ENCODE results near the gene HSPA13.

GRCh38 chr21:14388282-14388681, 5.3 kb upstream of the HSPA13 start:
- TF ChIP-seq EZH2phosphoT487 (IDR thresholded peaks at IDR 0.05; ENCODE audit: low read length) (no peak), CTCF (IDR thresholded peaks at IDR 0.05; ENCODE audit: low read length) (no peak)

Data from MM.1S (cell line).